ENCODE data around the gene SPECC1L.

DNA sequence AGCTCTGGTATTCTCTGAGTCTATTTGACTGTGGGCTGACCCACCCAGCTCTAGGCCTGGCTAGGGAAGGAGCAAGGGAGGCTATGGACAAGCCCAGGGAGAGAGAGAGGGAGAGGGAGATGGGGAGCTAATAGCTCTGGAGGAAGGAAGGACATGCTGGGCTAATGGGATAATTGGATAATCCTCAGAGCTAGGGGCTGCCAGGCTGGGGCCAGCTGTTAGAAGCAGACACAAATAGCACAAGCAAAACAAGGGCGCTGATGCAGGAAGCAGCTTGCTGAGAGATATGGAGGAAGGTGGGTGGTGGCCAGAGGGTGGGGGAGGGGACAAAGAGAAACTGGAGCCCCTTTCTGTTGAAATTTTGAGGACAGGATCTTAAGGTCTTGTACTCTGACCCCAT lies 180.0 kb downstream of the SPECC1L start:
- TF ChIP-seq, protein P1, sequence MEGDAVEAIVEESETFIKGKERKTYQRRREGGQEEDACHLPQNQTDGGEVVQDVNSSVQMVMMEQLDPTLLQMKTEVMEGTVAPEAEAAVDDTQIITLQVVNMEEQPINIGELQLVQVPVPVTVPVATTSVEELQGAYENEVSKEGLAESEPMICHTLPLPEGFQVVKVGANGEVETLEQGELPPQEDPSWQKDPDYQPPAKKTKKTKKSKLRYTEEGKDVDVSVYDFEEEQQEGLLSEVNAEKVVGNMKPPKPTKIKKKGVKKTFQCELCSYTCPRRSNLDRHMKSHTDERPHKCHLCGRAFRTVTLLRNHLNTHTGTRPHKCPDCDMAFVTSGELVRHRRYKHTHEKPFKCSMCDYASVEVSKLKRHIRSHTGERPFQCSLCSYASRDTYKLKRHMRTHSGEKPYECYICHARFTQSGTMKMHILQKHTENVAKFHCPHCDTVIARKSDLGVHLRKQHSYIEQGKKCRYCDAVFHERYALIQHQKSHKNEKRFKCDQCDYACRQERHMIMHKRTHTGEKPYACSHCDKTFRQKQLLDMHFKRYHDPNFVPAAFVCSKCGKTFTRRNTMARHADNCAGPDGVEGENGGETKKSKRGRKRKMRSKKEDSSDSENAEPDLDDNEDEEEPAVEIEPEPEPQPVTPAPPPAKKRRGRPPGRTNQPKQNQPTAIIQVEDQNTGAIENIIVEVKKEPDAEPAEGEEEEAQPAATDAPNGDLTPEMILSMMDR (IDR thresholded peaks at IDR 0.05; ENCODE audit: insufficient read depth, low read length, poor library complexity, severe bottlenecking): no peak
- TF ChIP-seq EZH2phosphoT487 (conservative IDR thresholded peaks at IDR 0.05; ENCODE audit: low read length): no peak

Data from SU-DHL-6 (cell line).